ENCODE data around the gene PSMC3.

PSMC3 gene

DNA sequence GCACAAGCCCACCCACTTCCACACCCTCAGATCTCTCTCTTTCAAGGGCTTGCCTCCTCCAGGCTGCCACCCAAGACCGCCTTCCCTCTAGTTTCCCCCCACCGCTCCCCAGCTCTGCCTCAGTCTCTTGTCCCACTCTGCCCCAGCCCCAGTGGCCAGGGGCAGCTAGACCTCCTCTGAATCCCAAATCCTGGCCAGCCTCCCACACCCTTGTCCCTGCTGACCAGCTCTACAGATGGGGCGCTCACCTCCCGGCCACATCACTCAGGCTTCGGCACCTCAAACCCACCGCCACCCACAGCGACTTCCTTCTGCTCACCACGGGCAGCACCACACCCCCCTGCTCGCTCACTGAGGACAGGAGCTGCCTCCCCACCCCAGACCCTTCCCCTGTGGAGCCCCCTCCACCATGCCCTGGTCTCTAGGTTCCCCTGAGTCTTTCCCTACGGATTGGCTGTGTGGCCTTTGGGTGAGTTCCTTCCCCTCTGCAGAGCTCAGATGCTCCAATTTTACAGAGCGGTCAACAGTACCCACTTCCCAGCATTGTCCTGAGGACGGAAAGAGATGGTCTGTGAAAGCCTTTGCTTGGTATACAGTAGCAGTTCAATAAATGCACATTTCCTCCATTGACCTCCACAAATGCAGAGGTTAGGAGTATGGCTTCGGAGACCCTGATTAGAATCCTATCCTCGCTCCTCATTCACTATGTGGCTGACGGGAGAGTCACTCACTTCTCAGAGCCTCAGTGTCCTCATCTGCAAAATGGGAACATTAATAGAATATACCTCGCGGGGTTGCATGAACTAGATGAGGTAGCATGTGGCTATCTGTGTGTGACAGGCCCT is 36.4 kb downstream of the PSMC3 start:
- no peak for DNase-seq (ENCODE audit: low read depth)
- TF ChIP-seq, protein P1, sequence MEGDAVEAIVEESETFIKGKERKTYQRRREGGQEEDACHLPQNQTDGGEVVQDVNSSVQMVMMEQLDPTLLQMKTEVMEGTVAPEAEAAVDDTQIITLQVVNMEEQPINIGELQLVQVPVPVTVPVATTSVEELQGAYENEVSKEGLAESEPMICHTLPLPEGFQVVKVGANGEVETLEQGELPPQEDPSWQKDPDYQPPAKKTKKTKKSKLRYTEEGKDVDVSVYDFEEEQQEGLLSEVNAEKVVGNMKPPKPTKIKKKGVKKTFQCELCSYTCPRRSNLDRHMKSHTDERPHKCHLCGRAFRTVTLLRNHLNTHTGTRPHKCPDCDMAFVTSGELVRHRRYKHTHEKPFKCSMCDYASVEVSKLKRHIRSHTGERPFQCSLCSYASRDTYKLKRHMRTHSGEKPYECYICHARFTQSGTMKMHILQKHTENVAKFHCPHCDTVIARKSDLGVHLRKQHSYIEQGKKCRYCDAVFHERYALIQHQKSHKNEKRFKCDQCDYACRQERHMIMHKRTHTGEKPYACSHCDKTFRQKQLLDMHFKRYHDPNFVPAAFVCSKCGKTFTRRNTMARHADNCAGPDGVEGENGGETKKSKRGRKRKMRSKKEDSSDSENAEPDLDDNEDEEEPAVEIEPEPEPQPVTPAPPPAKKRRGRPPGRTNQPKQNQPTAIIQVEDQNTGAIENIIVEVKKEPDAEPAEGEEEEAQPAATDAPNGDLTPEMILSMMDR (conservative IDR thresholded peaks at IDR 0.05; ENCODE audit: low read depth, low read length), result no peak
- no peak overlapping the region for H3K4me3 ChIP-seq (ENCODE audit: low read length)

DNA sequence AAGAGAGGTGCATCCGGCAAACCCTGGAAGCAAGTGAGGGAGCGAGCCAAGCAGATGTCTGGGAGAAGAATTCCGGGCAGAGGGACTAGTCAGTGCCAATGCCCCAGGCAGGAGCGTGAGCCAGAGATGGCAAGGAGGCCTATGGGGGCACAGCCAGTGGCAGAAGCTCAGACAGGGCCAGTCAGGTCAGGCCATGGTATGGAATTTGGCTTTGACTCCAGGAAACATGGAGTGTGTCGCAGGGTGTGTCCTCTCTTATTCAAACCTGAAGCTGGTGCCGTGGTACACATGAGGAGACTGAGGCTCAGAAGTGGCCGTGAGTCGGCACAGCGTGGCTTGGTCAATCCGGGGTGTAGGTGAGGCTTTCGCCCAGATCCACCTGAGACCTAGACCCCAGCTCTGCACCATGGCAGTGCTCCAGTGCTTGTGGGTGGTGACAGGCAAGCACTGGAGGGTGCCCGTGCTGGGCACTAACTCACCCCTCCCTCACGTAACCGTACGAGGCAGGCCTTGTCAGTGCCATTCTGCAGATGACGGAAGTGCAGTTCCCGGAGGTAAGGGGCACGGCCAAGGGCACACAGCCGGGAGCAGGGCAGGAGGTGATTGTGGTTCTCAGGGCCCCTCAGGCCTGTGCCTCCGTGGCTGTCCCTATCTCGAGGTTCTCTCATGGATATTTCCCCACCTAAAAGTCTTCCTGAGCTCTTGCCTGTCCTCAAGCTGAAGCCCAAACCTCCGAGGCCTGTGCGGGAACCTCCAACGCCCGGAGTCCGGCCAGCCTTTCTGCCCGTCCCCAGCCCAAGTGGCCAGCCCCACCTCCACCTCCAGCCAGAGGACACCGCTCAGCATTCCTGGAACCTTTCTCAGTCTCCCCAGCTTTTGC is 37.3 kb downstream of the PSMC3 start:
- no peak for DNase-seq (ENCODE audit: low read depth)
- H3K4me3 ChIP-seq (ENCODE audit: low read length), result no peak overlapping the region
- TF ChIP-seq, protein P1 (conservative IDR thresholded peaks at IDR 0.05; ENCODE audit: low read depth, low read length), result no peak

DNA sequence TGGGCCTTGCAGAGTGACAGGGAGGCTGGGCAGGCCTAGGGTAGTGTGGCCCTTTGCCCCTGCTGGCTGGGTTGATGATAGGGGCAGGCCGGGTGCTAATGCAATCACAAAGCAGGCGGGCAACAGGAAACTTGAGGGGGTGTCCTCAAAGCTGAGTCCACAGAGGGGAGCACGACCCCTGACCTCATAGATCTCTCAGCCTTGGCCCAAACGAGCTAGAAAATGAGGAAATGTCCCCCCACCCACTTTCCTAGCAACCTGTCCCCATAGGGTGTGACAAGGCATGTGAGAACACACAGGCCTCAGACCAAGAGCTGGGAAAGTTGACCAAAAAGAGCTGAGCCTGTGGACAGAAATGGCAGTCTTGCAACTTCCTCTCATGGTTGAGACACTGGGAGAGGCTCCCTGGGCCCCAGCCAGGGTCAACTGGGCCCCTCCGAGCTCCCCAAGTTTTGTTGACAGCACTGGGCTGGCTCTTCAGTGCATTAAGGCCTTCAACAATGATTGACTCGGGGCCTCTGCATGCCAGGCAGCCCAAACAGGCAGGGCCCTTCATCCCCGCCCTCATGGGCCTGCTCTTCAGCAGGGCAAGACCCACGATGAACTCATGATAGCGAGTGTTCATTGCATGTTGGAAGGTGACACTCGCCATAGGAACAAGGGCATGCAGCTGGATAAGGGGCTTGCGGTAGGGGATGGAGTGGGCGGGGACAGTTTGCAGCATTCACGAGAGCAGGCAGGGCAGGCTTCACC is 38.1 kb downstream of the PSMC3 start:
- DNase-seq (ENCODE audit: low read depth), result no peak
- TF ChIP-seq, protein P1 (conservative IDR thresholded peaks at IDR 0.05; ENCODE audit: low read depth, low read length), result no peak
- H3K4me3 ChIP-seq (ENCODE audit: low read length), result no peak overlapping the region

DNA sequence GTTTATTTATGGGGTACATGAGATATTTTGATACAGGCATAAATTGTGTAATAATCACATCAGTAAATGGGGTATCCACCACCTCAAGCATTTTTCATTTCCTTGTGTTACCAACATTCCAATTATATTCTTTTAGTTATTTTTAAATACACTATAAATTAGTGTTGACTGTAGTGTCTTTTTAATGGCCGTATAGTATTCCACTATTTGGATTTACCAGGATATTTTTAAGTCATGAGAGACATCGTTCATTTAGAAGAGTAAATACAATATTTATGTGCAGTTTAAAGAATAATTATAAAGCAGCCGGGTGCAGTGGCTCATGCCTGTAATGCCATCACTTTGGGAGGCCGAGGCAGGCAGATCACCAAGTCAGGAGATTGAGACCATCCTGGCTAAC is 41.7 kb downstream of the PSMC3 start:
- TF ChIP-seq, protein P1 (conservative IDR thresholded peaks at IDR 0.05; ENCODE audit: low read depth, low read length), result no peak
- H3K4me3 ChIP-seq (ENCODE audit: low read length), result no peak overlapping the region
- no peak for DNase-seq (ENCODE audit: low read depth)

DNA sequence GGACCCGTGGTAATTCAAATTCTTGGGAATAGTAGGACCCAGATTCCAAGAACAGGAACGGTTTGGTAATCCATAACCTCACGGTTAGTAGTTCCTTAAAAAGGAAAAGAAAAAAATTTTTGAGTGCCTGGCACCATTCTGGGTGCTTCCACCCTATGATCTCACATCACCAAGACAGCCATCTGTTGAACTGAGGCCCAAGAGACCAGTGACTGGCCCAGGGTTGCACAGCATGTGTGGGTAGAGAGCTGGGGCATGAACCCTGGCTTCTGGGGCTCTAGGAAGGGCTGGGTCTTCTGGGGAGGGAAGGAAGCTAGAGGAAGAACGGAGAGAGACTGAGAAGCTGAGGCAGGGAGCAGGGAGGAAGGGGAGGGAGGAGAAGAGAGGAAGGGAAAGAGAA is 43.2 kb downstream of the PSMC3 start:
- TF ChIP-seq, protein P1 (conservative IDR thresholded peaks at IDR 0.05; ENCODE audit: low read depth, low read length), result no peak
- no peak for DNase-seq (ENCODE audit: low read depth)
- H3K4me3 ChIP-seq (ENCODE audit: low read length), result no peak overlapping the region

DNA sequence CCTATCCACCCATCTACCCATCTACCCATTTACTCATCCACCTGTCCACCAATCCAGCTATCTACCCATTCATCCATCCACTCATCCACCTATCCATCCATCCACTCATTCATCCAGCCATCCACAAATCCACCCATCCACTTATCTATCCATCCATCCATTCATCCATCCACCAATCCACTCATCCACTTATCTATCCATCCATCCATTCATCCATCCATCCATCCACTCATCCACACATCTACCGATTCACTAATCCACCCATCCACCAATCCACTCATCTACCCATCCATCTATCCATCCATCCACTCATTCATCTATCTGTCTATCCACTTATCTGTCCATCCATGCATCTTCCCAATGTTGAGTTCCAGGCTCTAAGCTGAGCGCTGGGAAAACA is 46.2 kb downstream of the PSMC3 start:
- no peak for DNase-seq (ENCODE audit: low read depth)
- no peak overlapping the region for H3K4me3 ChIP-seq (ENCODE audit: low read length)
- TF ChIP-seq, protein P1 (conservative IDR thresholded peaks at IDR 0.05; ENCODE audit: low read depth, low read length), result no peak
